Spleen (tissue), 11 donors: ENCODE measurements around the gene GRK5. TPM values are rescaled to one million over a fixed set of nuclear protein-coding genes. Genes with fewer than 3 reads are reported as not detected.

Experiments used
- DNase-seq: peaks from one replicate; pipeline ENCODE4 v3.0.0-alpha.2; 2020
- H3K27ac ChIP-seq, 8 donors: fragments of 200-600 bp; sonication (generic) in 7 of 8; 1 replicate in 4 of 8; 2 replicates in 4 of 8; pipeline versions ENCODE4 v1.5.0 to v1.8.0; 2016 to 2021; ENCODE audit warnings: inconsistent platforms in 4 of 8, mild to moderate bottlenecking in 4 of 8, moderate library complexity in 1 of 8
- H3K27me3 ChIP-seq, 7 donors: fragments of 200-600 bp; sonication (generic) in 6 of 7; replicated peaks in 1 of 7; 1 replicate in 4 of 7; 2 replicates in 3 of 7; pipeline versions ENCODE4 v1.5.0 to v1.8.0; 2016 to 2021; ENCODE audit warnings: inconsistent platforms in 3 of 7, mild to moderate bottlenecking in 1 of 7
- H3K36me3 ChIP-seq, 6 donors: fragments of 200-600 bp; sonication (generic) in 5 of 6; 1 replicate in 4 of 6; 2 replicates in 2 of 6; pipeline versions ENCODE4 v1.5.0 to v1.8.0; 2016 to 2021; ENCODE audit warnings: inconsistent platforms in 2 of 6
- H3K4me1 ChIP-seq, 6 donors: fragments of 200-600 bp; sonication (generic) in 5 of 6; 1 replicate in 3 of 6; 2 replicates in 3 of 6; pipeline versions ENCODE4 v1.5.0 to v1.8.0; 2016 to 2021; ENCODE audit warnings: inconsistent platforms in 3 of 6
- H3K4me3 ChIP-seq, 8 donors: fragments of 200-600 bp; sonication (generic) in 7 of 8; 1 replicate in 4 of 8; 2 replicates in 4 of 8; pipeline versions ENCODE4 v1.5.0 to v1.8.0; 2016 to 2021; ENCODE audit warnings: inconsistent platforms in 4 of 8, mild to moderate bottlenecking in 4 of 8, moderate library complexity in 2 of 8
- H3K9me3 ChIP-seq, 8 donors: fragments of 200-600 bp; sonication (generic) in 7 of 8; 1 replicate in 4 of 8; 2 replicates in 4 of 8; pipeline versions ENCODE4 v1.5.0 to v1.8.0; 2016 to 2021; ENCODE audit warnings: inconsistent platforms in 4 of 8
- CTCF ChIP-seq, 11 experiments: fragments of 200-600 bp in 7 of 11; fragments of 450-650 bp in 4 of 11; sonication (generic) in 4 of 11; IDR thresholded peaks in 8 of 11; conservative IDR thresholded peaks in 3 of 11; 1 replicate in 7 of 11; 2 replicates in 4 of 11; pipeline versions ENCODE4 v1.4.0 to v1.8.0; 2016 to 2021; ENCODE audit warnings: antibody characterized with exemption in 11 of 11, inconsistent platforms in 4 of 11, mild to moderate bottlenecking in 1 of 11
- POLR2A ChIP-seq, 3 donors: fragments of 450-650 bp; IDR thresholded peaks; one replicate each; pipeline ENCODE4 v1.5.1; 2017; ENCODE audit warnings: antibody characterized with exemption in 3 of 3, mild to moderate bottlenecking in 1 of 3
- POLR2AphosphoS5 ChIP-seq, 3 donors: sonication (generic); formaldehyde crosslinking; IDR thresholded peaks; one replicate each; pipeline ENCODE4 v1.5.1; 2017; ENCODE audit warnings: antibody characterized with exemption in 3 of 3
- WGBS, 5 donors: extraction: QIAGEN DNeasy Blood & Tissue Kit in 3 of 5; methylation state at CpG; one replicate each; pipeline versions ENCODE4 v1.1.5 to v1.1.7; 2013 to 2018; 5-methylcytosine and 5-hydroxymethylcytosine counted together
- intact Hi-C: fragments of 100-400 bp; cut with DNase I; formaldehyde crosslinking; loops from one replicate; pipeline ENCODE4 v1.15.0; 2023; ENCODE audit warnings: low total_unique reads
- polyA plus RNA-seq, 3 donors: library from polyadenylated mRNA; stranded (reverse); fragments of 200-250 nt; gene quantifications; one replicate each; pipeline ENCODE4 v1.2.1, GENCODE V29; 2013
- total RNA-seq, 7 donors: library from RNA; depleted of rRNA in 3 of 7; stranded (reverse); fragments of >200 nt in 3 of 7; fragmentation: NEBNext Ultra II Directional in 4 of 7; extraction: Animal tissue kit (Norgen Biotek cat#: 25700) in 4 of 7; gene quantifications; one replicate each; pipeline versions ENCODE4 v1.1.0 to v1.2.1, GENCODE V29; 2016 to 2021
- donor health status: healthy with polysubstance abuse.
- donor health status: DM: no; HTN: no; CAD: no; lungs with moderate emphysema.
- donor health status: DM: no; HTN: no; CAD: no.
- donor health status: Bipolar disorder and iron deficiency.
- donor health status: healthy.
- donor health status: DM: no; HTN: no; CAD: no.
- donor health status: DM: yes; HTN: yes; CAD: no.

The GRK5 gene
- total and polyA plus RNA-seq, 10 donors = 15.5 to 85.2 (median 52.1) TPM

DNA sequence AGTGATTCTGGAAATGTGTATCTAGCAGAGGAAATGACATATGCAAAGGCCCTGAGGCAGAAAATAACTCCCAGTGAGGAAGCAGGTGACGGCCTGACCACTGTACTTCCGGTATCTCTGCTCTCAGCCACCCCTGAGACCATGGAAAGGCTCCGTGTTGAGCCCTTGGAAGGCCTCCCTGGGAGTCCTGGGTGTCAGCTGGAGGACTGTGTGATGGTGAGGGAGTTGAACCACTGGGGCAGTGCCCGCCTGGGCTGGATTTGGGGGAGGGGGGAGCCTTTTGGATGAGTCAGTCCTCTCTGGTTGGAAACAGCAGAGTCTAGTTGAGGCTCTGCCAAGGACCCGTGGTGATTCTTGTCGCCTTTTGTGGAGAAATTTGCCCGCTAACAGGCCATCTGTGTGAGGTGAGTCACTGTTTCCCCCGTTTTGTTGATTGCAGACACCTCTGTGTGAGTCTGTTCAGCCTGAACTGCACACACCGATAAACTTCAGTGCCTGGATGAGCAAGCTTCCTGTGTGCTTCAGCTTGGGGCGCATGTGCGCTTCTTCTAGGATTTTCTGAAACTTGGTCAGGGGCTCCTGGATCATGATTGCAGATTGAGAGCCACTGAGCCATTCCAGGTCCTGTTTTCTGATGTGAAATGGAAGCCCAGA, 98.6 kb downstream of the GRK5 start:
- Histone ChIP-seq H3K4me1 (peaks cover 50 to 100% (median 98%) of the 10 kb centered on the region in 6 donors), H3K27ac (peak overlapping the region; percentile 82 to 94 (median 86)), H3K36me3 (no peaks in the 10 kb centered on the region), H3K27me3 (no peaks in the 10 kb centered on the region), H3K4me3 (peak overlapping the region; percentile 2 to 64 (median 22)), H3K9me3 (no peaks in the 10 kb centered on the region)
- intact Hi-C loops = loop anchor here (5.0 kb wide), 1 partner anchor 99 kb away; the partner anchor contains the start of gene GRK5
- DNase-seq = peak; percentile 86
- TF ChIP-seq CTCF (IDR thresholded peaks at IDR 0.05 in 8 of 11, conservative IDR thresholded peaks at IDR 0.05 in 3 of 11) (no peak), POLR2A (IDR thresholded peaks at IDR 0.05) (no peak), POLR2AphosphoS5 (IDR thresholded peaks at IDR 0.05) (peak in 1 of 3 donors; percentile 60)
- 6 to 20% (median 13%) methylated on average over 9 to 11 of the region's 11 CpGs for WGBS, 5 donors

DNA sequence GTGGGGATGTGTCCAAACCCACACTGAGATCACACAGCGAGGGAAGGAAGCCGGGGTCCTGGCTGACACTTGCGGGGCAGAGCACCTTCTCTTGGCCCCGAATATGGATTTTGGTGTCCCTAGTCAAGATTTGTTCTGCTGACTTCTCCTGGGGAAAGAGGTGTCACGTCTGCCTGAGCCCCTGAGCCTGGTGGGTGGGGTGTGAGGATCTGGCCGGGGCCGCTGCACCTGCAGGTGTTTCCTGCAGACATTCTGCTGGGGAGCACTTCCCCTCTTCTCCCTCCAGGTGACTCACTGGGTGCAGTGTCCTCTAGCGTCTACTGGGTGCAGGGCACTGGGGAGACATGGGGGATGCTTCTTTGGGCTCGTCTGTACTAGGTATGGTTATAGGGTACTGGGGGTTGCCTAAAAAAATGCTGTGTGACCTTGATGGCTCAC, 99.2 kb downstream of the GRK5 start:
- intact Hi-C loops = loop anchor here (5.0 kb wide), 1 partner anchor 99 kb away; the partner anchor contains the start of gene GRK5
- Histone ChIP-seq H3K36me3 (no peaks in the 10 kb centered on the region), H3K4me3 (peak overlapping the region; percentile 2 to 64 (median 22)), H3K27ac (peak overlapping the region; percentile 82 to 94 (median 86)), H3K4me1 (peaks cover 48 to 100% (median 95%) of the 10 kb centered on the region in 6 donors), H3K9me3 (no peaks in the 10 kb centered on the region), H3K27me3 (no peaks in the 10 kb centered on the region)
- TF ChIP-seq CTCF (IDR thresholded peaks at IDR 0.05 in 8 of 11, conservative IDR thresholded peaks at IDR 0.05 in 3 of 11) (peak; percentile 37 to 78 (median 71)), POLR2AphosphoS5 (IDR thresholded peaks at IDR 0.05) (peak; percentile 78 to 87 (median 81)), POLR2A (IDR thresholded peaks at IDR 0.05) (no peak)
- peak; percentile 95 for DNase-seq
- WGBS, 5 donors = 16 to 29% (median 18%) methylated on average over 5 to 9 of the region's 9 CpGs

- WGBS, 5 donors = 58 to 85% (median 78%) methylated on average over 4 of the region's 4 CpGs
- DNase-seq = no peak
- no peaks in the 10 kb centered on the region for H3K9me3 ChIP-seq
- H3K27ac ChIP-seq = peak overlapping the region in 6 of 8 donors; percentile 82 to 94 (median 88)
- no peaks in the 10 kb centered on the region for H3K27me3 ChIP-seq
- H3K4me1 ChIP-seq = peaks cover 46 to 100% (median 94%) of the 10 kb centered on the region in 6 donors
- TF ChIP-seq POLR2A (IDR thresholded peaks at IDR 0.05) = no peak
- TF ChIP-seq CTCF (IDR thresholded peaks at IDR 0.05 in 8 of 11, conservative IDR thresholded peaks at IDR 0.05 in 3 of 11) = peak in 1 of 11 experiments; percentile 12
- intact Hi-C loops = loop anchor here (5.0 kb wide), 1 partner anchor 100 kb away; the partner anchor contains the start of gene GRK5
- H3K4me3 ChIP-seq = peak overlapping the region in 2 of 8 donors; percentile 33 to 64
- H3K36me3 ChIP-seq = no peaks in the 10 kb centered on the region
These were observed 99.6 kb downstream of the GRK5 start for GRCh38 chr10:119306986-119307392.

DNA sequence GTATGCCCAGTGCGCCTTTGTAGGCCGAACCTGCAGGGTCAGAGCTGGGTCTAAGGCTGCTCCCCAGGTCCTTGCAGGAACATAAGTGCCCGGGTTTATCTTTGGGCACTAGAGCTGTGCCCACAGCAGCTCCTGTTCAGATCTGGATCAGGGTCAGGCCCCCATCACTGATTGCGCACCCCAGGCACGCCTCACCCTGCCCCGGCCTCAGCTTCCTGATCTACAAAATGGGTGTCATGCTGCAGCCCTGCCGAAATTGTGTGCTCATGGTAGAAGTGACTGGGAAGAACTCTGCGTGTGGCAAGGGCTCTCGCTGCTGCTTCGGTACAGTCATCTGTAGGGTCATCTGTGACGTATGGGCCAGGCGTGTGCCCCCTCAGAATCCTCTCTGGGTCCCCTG, 100.7 kb downstream of the GRK5 start:
- peaks cover 42 to 100% (median 91%) of the 10 kb centered on the region in 6 donors for H3K4me1 ChIP-seq
- no peaks in the 10 kb centered on the region for H3K9me3 ChIP-seq
- H3K27ac ChIP-seq = peak overlapping the region in 4 of 8 donors; percentile 21 to 94 (median 66)
- WGBS, 5 donors = 95 to 100% (median 97%) methylated on average over 7 to 12 of the region's 12 CpGs
- intact Hi-C loops = loop anchor here (5.0 kb wide), 1 partner anchor 101 kb away; the partner anchor contains the start of gene GRK5
- H3K4me3 ChIP-seq = no peak overlapping the region
- TF ChIP-seq POLR2A (IDR thresholded peaks at IDR 0.05) (no peak), CTCF (IDR thresholded peaks at IDR 0.05 in 8 of 11, conservative IDR thresholded peaks at IDR 0.05 in 3 of 11) (no peak), POLR2AphosphoS5 (IDR thresholded peaks at IDR 0.05) (no peak)
- DNase-seq = no peak
- H3K36me3 ChIP-seq = no peaks in the 10 kb centered on the region
- H3K27me3 ChIP-seq = no peaks in the 10 kb centered on the region
